Measurements from ENCODE around the gene FBN1.

- TF ChIP-seq ZNF274 (IDR thresholded peaks at IDR 0.05; ENCODE audit: low read depth, low read length), result no peak
- no peak for TF ChIP-seq SUZ12 (IDR thresholded peaks at IDR 0.05; ENCODE audit: extremely low read depth, insufficient read depth, insufficient read length)
- TF ChIP-seq YY1 (IDR thresholded peaks at IDR 0.05; ENCODE audit: insufficient read depth, insufficient read length), result no peak
Measured at GRCh38 chr15:48596841-48597240, 48.7 kb downstream of the FBN1 start.
